ENCODE data around the gene LRRC14B.

- TF ChIP-seq CTCF (IDR thresholded peaks at IDR 0.05) (no peak), POLR2A (IDR thresholded peaks at IDR 0.05) (no peak)
These were observed 23.8 kb upstream of the LRRC14B start for GRCh38 chr5:167511-167910.

Measured in Peyer's patch (tissue), 4 donors.